ENCODE data around the gene SLC44A4. TPM values are rescaled to one million over a fixed set of nuclear protein-coding genes. Genes with fewer than 3 reads are reported as not detected.
"Not testable (repeated sequence)": the region's sequence is repeated elsewhere in the genome, so short reads cannot be mapped to it uniquely, and the experiment has no call there.

SLC44A4 gene
- polyA plus RNA-seq, 1 of the 3 experiments (the other 2 are of a cell fraction): 0.26 TPM

- Histone ChIP-seq H3K9me2 (no peaks in the 10 kb centered on the region), H3F3A (replicated peaks; ENCODE audit: insufficient read depth) (peaks cover 7% of the 10 kb centered on the region), H3K9me3 (no peaks in the 10 kb centered on the region), H3K9ac (peak overlapping the region; percentile 45), H3K4me1 (ENCODE audit: control insufficient read depth in 1 of 2, insufficient read depth in 2 of 2, low read depth in 1 of 2, low read length in 1 of 2) (peaks cover 0 to 2% of the 10 kb centered on the region in 2 experiments; a peak in 1 of 4 replicates), H3K79me2 (ENCODE audit: insufficient read depth) (peaks cover 10% of the 10 kb centered on the region), H3K27ac (ENCODE audit: low read depth in 2 of 2, low read length in 1 of 2) (peak overlapping the region; percentile 48 to 64; a peak in 3 of 4 replicates), H2AFZ (ENCODE audit: low read depth) (peak overlapping the region; percentile 82), H3K4me3 (ENCODE audit: low read depth in 2 of 2, low read length in 1 of 2) (peak overlapping the region; percentile 44; a peak in 3 of 4 replicates), H3K36me3 (replicated peaks in 1 of 2; ENCODE audit: control insufficient read depth in 1 of 2, insufficient read depth in 2 of 2, low read length in 1 of 2) (no peaks in the 10 kb centered on the region), H3K27me3 (ENCODE audit: insufficient read depth) (no peaks in the 10 kb centered on the region), H4K20me1 (ENCODE audit: insufficient read depth) (no peaks in the 10 kb centered on the region), H3K4me2 (peak overlapping the region; percentile 70)
- DNase-seq: peak; percentile 62
- TF ChIP-seq TAF1 (IDR thresholded peaks at IDR 0.05; ENCODE audit: borderline replicate concordance, low read depth, low read length) (0 out of 2 replicates have a peak, but pooled peaks have one; percentile 42), IRF3 (IDR thresholded peaks at IDR 0.05; ENCODE audit: low read depth, low read length) (no peak), RXRA (IDR thresholded peaks at IDR 0.05; ENCODE audit: borderline replicate concordance, low read depth) (no peak), NRF1 (IDR thresholded peaks at IDR 0.05; ENCODE audit: low read depth, low read length) (0 out of 2 replicates have a peak, but pooled peaks have one; percentile 15), CHD2 (IDR thresholded peaks at IDR 0.05; ENCODE audit: low read length, partially characterized antibody) (no peak)
- CTCF ChIA-PET: interaction anchor here (0.7 to 0.8 kb wide), 2 partner anchors 92 to 140 kb away, joined by 3 to 4 read pairs; partner anchors contain the start of genes DDAH2 and LY6G5C
- POLR2A ChIA-PET: no interaction called here
- WGBS (ENCODE audit: low lambda C conversion rate): 6% methylated on average over 6 of the region's 39 CpGs
Observed at GRCh38 chr6:31821301-31822035, 57.3 kb downstream of the SLC44A4 start.

GRCh38 chr6:31820399-31820798, 58.4 kb downstream of the SLC44A4 start:
- DNase-seq; H3K9me2 ChIP-seq; H3K4me2 ChIP-seq; H4K20me1 ChIP-seq (ENCODE audit: insufficient read depth); H3K36me3 ChIP-seq (replicated peaks in 1 of 2; ENCODE audit: control insufficient read depth in 1 of 2, insufficient read depth in 2 of 2, low read length in 1 of 2); POLR2A ChIA-PET; H2AFZ ChIP-seq (ENCODE audit: low read depth); H3K4me1 ChIP-seq (ENCODE audit: control insufficient read depth in 1 of 2, insufficient read depth in 2 of 2, low read depth in 1 of 2, low read length in 1 of 2); H3F3A ChIP-seq (replicated peaks; ENCODE audit: insufficient read depth); H3K9me3 ChIP-seq; H3K27me3 ChIP-seq (ENCODE audit: insufficient read depth); H3K27ac ChIP-seq (ENCODE audit: low read depth in 2 of 2, low read length in 1 of 2); H3K4me3 ChIP-seq (ENCODE audit: low read depth in 2 of 2, low read length in 1 of 2); H3K9ac ChIP-seq: not testable (repeated sequence)
- CTCF ChIA-PET: interaction anchor here (0.7 kb wide), 1 partner anchor 127 kb away, joined by 3 read pairs; no protein-coding TSS in a partner anchor
- peaks cover 10% of the 10 kb centered on the region for H3K79me2 ChIP-seq (ENCODE audit: insufficient read depth)
- WGBS (ENCODE audit: low lambda C conversion rate): 90% methylated on average over 10 of the region's 10 CpGs

- Histone ChIP-seq H2AFZ (ENCODE audit: low read depth) (no peak overlapping the region), H3K4me2 (no peak overlapping the region), H3F3A (replicated peaks; ENCODE audit: insufficient read depth) (peaks cover 10% of the 10 kb centered on the region), H3K27ac (ENCODE audit: low read depth in 2 of 2, low read length in 1 of 2) (no peak overlapping the region), H3K27me3 (ENCODE audit: insufficient read depth) (no peaks in the 10 kb centered on the region), H3K9me3 (no peaks in the 10 kb centered on the region), H3K79me2 (ENCODE audit: insufficient read depth) (peaks cover 10% of the 10 kb centered on the region), H3K9ac (no peak overlapping the region), H3K36me3 (replicated peaks in 1 of 2; ENCODE audit: control insufficient read depth in 1 of 2, insufficient read depth in 2 of 2, low read length in 1 of 2) (no peaks in the 10 kb centered on the region), H4K20me1 (ENCODE audit: insufficient read depth) (no peaks in the 10 kb centered on the region), H3K9me2 (no peaks in the 10 kb centered on the region), H3K4me3 (ENCODE audit: low read depth in 2 of 2, low read length in 1 of 2) (no peak overlapping the region), H3K4me1 (ENCODE audit: control insufficient read depth in 1 of 2, insufficient read depth in 2 of 2, low read depth in 1 of 2, low read length in 1 of 2) (no peaks in the 10 kb centered on the region; a peak in 1 of 4 replicates)
- no peak for DNase-seq
- POLR2A ChIA-PET: no interaction called here
- CTCF ChIA-PET: interaction anchor here (0.7 kb wide), 1 partner anchor 126 kb away, joined by 3 read pairs; no protein-coding TSS in a partner anchor
- no peak for TF ChIP-seq CTCF (IDR thresholded peaks at IDR 0.05)
- no peak for TF ChIP-seq IRF3 (IDR thresholded peaks at IDR 0.05; ENCODE audit: low read depth, low read length)
- no peak for TF ChIP-seq EP300 (IDR thresholded peaks at IDR 0.05; ENCODE audit: borderline replicate concordance in 1 of 2, low read depth in 1 of 2, low read length in 1 of 2)
- no peak for TF ChIP-seq ELF1 (IDR thresholded peaks at IDR 0.05)
Observed at GRCh38 chr6:31819871-31820299, 58.9 kb downstream of the SLC44A4 start.

GRCh38 chr6:31817929-31818511, 60.8 kb downstream of the SLC44A4 start:
- H3K27ac ChIP-seq (ENCODE audit: low read depth in 2 of 2, low read length in 1 of 2); H3K9me2 ChIP-seq; H3K9ac ChIP-seq; H3K4me1 ChIP-seq (ENCODE audit: control insufficient read depth in 1 of 2, insufficient read depth in 2 of 2, low read depth in 1 of 2, low read length in 1 of 2); H3K9me3 ChIP-seq; H4K20me1 ChIP-seq (ENCODE audit: insufficient read depth); H3K36me3 ChIP-seq (replicated peaks in 1 of 2; ENCODE audit: control insufficient read depth in 1 of 2, insufficient read depth in 2 of 2, low read length in 1 of 2); H2AFZ ChIP-seq (ENCODE audit: low read depth); POLR2A ChIA-PET; CTCF ChIA-PET; H3K27me3 ChIP-seq (ENCODE audit: insufficient read depth); DNase-seq: not testable (repeated sequence)
- H3K4me3 ChIP-seq (ENCODE audit: low read depth in 2 of 2, low read length in 1 of 2): peak overlapping the region; percentile 26 to 39; a peak in 2 of 4 replicates
- peaks cover 17% of the 10 kb centered on the region for H3F3A ChIP-seq (replicated peaks; ENCODE audit: insufficient read depth)
- peak overlapping the region; percentile 50 for H3K4me2 ChIP-seq
- peaks cover 10% of the 10 kb centered on the region for H3K79me2 ChIP-seq (ENCODE audit: insufficient read depth)
- 84% methylated on average over 8 of the region's 8 CpGs for WGBS (ENCODE audit: low lambda C conversion rate)
